Measurements from ENCODE around the gene ANKRD23.
"Not testable (repeated sequence)": the region's sequence is repeated elsewhere in the genome, so short reads cannot be mapped to it uniquely, and the experiment has no call there.

Gene ANKRD23

DNA sequence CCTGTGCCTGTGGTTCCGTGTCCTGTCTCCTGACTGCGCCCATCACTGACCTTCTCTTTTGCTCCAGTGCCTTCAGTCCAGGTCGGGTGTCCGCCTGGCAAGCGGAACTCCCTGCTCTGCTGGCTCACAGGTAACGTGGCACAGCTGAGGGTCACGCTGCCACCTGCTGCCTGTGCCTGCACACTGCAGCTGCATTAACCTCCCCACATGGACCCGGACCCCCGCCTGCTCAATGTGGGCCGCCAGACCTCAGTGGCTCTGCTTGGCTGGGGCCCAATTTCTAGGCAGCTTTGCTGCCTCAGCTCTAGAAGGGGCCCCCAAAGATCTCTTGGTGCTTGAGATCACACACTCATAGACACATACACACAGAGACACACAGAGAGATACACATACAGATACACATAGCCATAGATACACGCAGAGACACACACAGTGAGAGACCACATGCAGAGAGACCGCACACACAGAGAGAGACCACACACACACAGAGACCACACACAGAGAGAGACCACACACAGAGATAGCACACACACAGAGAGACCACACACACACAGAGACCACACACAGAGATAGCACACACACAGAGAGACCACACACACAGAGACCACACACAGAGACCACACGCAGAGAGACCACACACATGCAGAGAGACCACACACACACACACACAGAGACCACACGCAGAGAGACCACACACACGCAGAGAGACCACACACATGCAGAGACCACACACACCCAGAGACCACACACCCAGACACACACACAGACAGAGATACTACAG, 42.6 kb downstream of the ANKRD23 start:
- DNase-seq (ENCODE audit: extremely low read depth in 1 of 2, low read depth in 1 of 2): peak; percentile 43 to 49

DNA sequence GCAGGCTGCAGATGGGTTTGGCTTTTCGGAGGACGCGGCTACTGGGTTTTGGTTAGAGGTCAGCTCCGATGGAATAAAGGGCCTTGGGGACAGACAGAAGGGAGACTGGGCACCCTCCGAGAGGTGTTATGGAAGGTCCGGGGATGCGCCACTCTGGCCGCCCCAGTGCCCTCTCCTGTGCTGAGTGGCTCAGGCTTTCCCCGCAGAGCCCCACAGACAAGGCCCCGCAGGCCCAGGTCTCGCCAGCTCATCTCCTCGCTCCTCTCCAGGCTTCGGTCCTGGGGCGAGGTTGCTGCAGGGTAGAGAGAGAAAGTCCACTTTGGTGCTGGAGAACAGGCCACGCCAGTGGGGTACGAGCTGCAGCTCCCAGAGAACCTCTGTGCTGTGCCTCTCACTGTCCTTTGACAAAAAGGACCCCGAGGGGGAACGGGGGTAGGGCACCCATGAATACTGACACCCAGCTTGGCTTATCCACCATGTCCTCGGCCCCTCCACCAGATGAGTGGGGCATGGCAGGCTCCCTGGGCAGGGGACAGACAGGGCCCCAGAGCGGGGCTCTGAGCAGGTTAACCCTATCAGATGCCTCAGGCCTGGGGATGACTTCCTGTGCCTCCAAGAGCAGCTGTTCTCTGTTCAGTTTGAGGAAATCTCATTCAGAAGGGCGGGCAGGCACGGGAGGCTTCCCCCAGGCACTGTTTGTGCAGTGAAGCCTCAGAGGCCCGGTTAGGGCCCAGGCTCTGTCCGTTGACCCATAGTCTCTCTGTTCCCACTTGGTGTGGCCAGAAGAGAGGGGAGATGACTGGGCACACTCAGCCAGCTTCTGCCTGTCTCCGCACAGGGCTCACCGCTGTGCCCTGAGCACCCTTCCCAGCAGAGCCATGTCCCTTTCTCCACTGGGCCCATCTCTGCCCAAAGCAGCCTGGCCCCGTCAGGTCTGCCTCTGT, 43.5 kb downstream of the ANKRD23 start:
- DNase-seq (ENCODE audit: extremely low read depth in 1 of 2, low read depth in 1 of 2): no peak

DNA sequence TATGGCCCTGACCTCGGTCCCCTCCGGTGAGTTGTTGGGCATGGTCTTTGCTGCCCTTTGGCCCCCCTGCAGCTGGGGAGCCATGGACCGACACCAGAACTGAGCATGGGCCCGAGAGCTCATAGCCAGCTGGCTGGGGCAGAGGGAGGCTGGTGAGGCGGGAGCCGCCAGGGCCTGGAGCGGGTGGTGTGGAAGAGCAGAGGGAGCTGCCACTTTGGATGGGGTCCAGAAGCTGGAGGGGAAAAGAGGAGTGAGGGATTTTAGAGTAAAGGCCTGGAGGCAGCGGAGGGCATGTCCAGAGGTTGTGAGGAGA, 44.2 kb downstream of the ANKRD23 start:
- no peak for DNase-seq (ENCODE audit: extremely low read depth in 1 of 2, low read depth in 1 of 2)

DNA sequence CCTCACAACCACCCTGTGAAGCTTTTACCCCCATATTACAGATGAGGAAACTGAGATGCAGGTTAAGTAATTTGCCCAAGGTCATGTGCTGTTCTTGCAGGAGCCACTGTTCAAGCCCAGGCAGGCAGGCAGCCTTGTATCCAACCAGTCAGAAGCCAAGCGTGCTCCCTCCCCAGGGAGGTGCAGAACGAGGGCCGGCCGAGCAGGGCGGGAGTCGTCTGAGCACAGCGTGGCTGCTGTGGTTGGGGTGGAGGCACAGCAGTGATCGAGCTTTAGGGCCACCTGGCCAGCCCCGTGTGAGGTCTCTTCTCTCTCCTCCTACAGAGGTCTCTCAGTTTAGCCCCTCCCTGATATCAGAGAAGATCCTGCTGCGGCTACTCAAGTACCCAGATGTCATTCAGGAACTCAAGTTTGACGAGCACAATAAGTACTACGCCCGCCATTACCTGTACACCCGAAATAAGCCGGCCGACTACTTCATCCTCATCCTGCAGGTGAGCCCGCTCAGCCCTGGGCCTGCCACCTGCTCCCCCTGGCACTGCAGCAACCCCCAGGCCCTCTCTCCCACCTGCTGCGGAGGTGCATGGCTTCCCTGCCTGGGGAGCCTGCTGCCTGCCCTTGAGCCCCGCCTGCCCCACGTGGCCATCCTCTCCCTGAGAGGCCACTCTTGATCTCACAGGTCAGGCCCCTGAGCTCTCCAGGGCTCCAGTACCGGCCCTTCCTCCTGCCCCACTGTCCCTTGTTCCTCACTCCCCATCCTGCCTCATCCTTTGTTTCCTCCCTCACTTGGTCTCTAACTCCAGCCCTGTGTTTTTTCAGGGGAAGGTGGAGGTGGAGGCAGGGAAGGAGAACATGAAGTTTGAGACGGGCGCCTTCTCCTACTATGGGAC, 44.8 kb downstream of the ANKRD23 start:
- DNase-seq (ENCODE audit: extremely low read depth in 1 of 2, low read depth in 1 of 2): no peak

DNA sequence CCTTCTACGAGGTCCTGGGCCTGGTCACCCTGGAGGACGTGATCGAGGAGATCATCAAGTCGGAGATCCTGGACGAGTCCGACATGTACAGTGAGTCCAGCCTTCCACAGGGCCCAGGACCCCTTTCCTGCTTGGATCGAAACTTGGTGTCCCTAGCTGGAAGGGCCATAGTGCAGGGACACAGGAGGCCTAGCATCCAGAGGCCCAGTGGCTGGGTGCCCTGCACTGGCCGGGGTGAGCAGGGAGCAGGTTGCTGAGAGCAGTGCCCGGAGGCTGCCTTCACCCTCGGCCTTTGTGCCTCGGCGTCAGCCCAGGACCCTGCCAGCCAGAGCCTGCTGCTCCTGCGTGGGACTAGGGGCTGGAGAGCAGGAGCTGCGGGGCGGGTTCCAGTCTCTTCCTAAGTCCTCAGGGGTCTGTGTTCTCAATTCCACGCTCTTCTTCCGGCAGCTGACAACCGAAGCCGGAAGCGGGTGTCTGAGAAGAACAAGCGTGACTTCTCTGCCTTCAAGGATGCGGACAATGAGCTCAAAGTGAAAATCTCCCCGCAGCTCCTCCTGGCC, 46.7 kb downstream of the ANKRD23 start:
- no peak for DNase-seq (ENCODE audit: extremely low read depth in 1 of 2, low read depth in 1 of 2)

DNA sequence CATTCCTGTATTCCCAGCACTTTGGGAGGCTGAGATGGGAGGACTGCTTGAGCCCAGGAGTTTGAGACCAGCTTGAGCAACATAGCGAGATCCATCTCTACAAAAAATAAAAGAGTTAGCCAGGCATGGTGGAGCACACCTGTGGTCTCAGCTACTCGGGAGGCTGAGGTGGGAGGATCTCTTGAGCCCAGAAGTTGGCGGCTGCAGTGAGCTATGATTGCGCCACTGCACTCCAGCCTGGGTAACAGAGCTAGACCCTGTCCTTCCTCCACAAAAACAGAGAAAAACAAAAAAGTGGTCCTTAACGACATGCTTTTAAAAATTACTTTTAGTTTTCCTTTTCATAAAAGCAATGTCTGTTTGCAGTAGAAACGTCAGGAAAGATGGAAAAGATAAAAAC, 47.3 kb downstream of the ANKRD23 start:
- DNase-seq (ENCODE audit: extremely low read depth in 1 of 2, low read depth in 1 of 2): not testable (repeated sequence)

DNA sequence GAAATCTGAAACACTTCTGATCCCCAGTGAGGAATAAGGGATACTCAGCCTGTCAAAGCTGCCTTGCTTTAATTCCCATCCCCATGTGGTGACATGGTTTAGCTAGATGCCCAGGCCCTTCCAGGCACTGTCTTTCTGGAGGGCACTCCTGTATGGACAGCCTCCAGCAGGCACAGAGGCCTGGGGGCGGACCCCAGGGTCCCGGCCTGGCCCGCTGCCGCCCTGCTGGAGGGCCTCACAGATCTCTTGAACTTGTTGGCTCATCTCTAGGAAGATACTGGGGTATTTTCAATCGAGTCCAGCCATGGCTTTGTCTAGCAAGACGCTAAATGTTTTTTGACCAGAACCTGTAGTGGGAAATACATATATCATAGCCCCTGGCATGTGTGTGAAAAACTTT, 48.7 kb downstream of the ANKRD23 start:
- DNase-seq (ENCODE audit: extremely low read depth in 1 of 2, low read depth in 1 of 2): no peak

DNA sequence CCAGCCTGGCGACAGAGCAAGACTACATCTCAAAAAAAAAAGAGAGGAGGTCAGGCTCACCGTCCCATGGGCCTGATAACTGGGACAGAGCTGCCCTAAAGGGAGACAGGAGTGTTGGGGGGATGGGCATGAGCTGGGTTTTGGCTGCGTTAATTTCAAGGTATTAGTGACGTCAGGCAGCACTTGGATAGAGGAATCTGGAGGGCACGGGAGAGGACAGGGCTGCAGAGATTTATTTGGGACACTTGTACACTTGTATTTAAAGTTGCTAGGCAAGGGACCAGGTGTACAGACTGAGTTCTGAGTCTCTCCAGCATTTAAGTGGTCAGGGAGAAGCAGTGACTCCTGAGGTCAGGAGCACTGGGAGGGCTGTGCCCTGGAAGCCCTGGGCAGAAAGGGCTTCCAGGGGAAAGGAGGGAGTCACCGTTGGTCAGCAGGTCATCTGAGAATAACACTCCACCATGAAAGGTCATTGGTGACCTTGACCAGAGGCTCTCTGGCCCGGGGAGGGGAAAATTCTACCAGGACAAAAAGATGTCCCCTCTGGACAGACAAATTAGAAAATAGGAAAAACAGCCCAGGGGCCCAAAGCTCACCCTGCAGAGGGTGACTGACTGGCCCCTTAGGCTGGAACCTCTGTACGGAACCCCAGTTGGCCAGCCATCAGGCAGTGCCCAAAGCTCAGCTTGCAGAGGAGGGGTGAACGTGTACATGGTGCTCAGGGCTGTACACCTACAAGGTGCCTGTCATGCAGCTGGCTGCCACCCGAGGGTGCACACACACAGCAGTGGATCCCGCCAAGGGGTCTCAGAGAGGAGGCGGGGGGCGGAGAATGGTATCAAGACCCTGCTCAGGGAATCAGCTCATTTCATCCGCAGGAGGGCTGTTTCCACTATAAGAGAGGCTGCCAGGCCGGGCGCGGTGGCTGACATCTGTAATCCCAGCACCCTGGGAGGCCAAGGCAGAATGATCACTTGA, 50.8 kb downstream of the ANKRD23 start:
- no peak for DNase-seq (ENCODE audit: extremely low read depth in 1 of 2, low read depth in 1 of 2)

DNA sequence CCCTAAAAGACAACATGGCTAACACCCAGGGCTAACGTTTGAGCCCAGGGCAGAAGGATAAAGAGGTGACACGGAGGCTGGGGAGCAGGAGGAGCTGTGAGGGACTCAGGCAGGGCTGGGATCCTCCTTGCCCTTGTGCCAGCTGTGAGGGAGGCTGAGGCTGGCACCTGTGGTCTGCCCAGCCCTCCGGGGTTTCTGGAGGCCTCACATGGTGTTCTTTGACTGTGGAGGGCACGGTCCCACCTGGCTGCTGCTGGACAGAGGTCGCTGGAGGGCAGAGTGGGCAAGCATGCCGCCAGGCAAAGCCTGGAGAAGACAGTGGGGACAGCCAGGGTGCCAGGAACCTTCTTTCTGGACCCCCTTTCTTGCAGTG, 54.6 kb downstream of the ANKRD23 start:
- DNase-seq (ENCODE audit: extremely low read depth in 1 of 2, low read depth in 1 of 2): no peak

DNA sequence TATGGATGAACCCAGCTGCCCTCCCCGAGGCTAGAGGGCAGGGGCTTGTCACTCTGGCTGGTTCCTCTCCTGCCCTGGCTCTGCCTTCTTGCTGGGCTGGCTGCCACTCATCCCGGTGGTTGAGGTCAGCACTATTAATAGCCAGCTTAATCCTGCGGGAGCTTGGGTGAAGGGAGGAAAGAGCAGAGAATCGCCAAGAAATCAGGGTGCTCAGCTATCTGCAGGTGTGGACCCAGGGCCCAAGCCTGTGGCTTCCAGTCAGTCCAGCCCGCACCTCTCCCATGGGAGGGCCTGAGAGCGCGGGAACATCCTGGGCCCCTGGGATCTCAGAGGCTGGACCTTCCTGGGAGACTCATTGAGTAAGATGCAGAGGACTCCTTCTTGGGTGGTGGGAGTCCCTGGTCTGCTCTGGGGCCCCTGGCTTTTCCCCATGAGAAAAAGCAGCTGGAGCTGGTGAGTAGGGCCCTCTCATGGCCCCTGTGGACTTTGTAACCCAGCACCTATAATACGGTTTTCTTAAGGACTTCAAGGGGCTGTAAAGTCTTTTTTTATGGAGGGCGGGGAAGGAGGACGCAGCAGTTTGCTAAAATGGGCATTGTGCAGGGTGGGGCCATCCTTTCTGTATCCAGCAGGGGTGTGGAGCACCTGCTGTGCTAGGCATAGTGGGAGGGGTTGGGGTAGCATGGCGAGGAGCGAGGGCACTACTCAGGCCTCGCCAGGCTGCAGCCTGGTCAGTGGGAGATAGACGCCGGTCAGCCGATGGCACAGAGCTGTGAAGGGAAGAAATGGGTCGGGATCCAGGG, 55.2 kb downstream of the ANKRD23 start:
- DNase-seq (ENCODE audit: extremely low read depth in 1 of 2, low read depth in 1 of 2): no peak

Data from activated CD8-positive, alpha-beta memory T cell treated with anti-CD3 and anti-CD28 coated beads for 1 hour (primary cell).